ENCODE data around the gene RASA1.
A peak's percentile ranks its signal among the peaks of the same experiment; 100 is the strongest.

Gene RASA1

GRCh38 chr5:87392801-87393200, 125.1 kb downstream of the RASA1 start:
- DNase-seq, result no peak
- Mint-ChIP-seq H3K4me1 (ENCODE audit: low read depth) (peaks cover 30% of the 10 kb centered on the region), H3K27ac (peak overlapping the region; percentile 64), H3K27me3 (no peaks in the 10 kb centered on the region), H3K4me3 (no peak overlapping the region), H3K36me3 (ENCODE audit: low read depth) (peaks cover 94% of the 10 kb centered on the region), H3K9me3 (no peaks in the 10 kb centered on the region)

- no peaks in the 10 kb centered on the region for H3K9me3 Mint-ChIP-seq
- H3K27me3 Mint-ChIP-seq, result no peaks in the 10 kb centered on the region
- DNase-seq, result no peak
- peaks cover 32% of the 10 kb centered on the region for H3K4me1 Mint-ChIP-seq (ENCODE audit: low read depth)
- H3K27ac Mint-ChIP-seq, result no peak overlapping the region
- H3K36me3 Mint-ChIP-seq (ENCODE audit: low read depth), result peaks cover 94% of the 10 kb centered on the region
- H3K4me3 Mint-ChIP-seq, result no peak overlapping the region
These were observed 125.6 kb downstream of the RASA1 start for GRCh38 chr5:87393331-87393730.

- H3K27ac Mint-ChIP-seq, result peak overlapping the region; percentile 64
- no peaks in the 10 kb centered on the region for H3K27me3 Mint-ChIP-seq
- H3K9me3 Mint-ChIP-seq, result no peaks in the 10 kb centered on the region
- no peak for DNase-seq
- peaks cover 96% of the 10 kb centered on the region for H3K36me3 Mint-ChIP-seq (ENCODE audit: low read depth)
- no peak overlapping the region for H3K4me3 Mint-ChIP-seq
- H3K4me1 Mint-ChIP-seq (ENCODE audit: low read depth), result peaks cover 38% of the 10 kb centered on the region
These were observed 126.9 kb downstream of the RASA1 start for GRCh38 chr5:87394411-87395165.

- Mint-ChIP-seq H3K4me1 (ENCODE audit: low read depth) (peaks cover 37% of the 10 kb centered on the region), H3K36me3 (ENCODE audit: low read depth) (peaks cover 96% of the 10 kb centered on the region), H3K4me3 (no peak overlapping the region), H3K9me3 (no peaks in the 10 kb centered on the region), H3K27ac (peak overlapping the region; percentile 63), H3K27me3 (no peaks in the 10 kb centered on the region)
- no peak for DNase-seq
These were observed 131.4 kb downstream of the RASA1 start for GRCh38 chr5:87398981-87399614.

GRCh38 chr5:87399720-87400119, 132.0 kb downstream of the RASA1 start:
- no peak overlapping the region for H3K4me3 Mint-ChIP-seq
- H3K9me3 Mint-ChIP-seq, result no peaks in the 10 kb centered on the region
- DNase-seq, result no peak
- H3K4me1 Mint-ChIP-seq (ENCODE audit: low read depth), result peaks cover 42% of the 10 kb centered on the region
- peaks cover 97% of the 10 kb centered on the region for H3K36me3 Mint-ChIP-seq (ENCODE audit: low read depth)
- no peaks in the 10 kb centered on the region for H3K27me3 Mint-ChIP-seq
- no peak overlapping the region for H3K27ac Mint-ChIP-seq

- Mint-ChIP-seq H3K27ac (no peak overlapping the region), H3K36me3 (ENCODE audit: low read depth) (peaks cover 97% of the 10 kb centered on the region), H3K4me1 (ENCODE audit: low read depth) (peaks cover 42% of the 10 kb centered on the region), H3K4me3 (no peak overlapping the region), H3K9me3 (no peaks in the 10 kb centered on the region), H3K27me3 (no peaks in the 10 kb centered on the region)
- no peak for DNase-seq
These were observed 132.7 kb downstream of the RASA1 start for GRCh38 chr5:87400305-87400899.

- H3K9me3 Mint-ChIP-seq, result no peaks in the 10 kb centered on the region
- peaks cover 50% of the 10 kb centered on the region for H3K4me1 Mint-ChIP-seq (ENCODE audit: low read depth)
- no peaks in the 10 kb centered on the region for H3K27me3 Mint-ChIP-seq
- no peak for DNase-seq
- H3K4me3 Mint-ChIP-seq, result no peak overlapping the region
- H3K36me3 Mint-ChIP-seq (ENCODE audit: low read depth), result peaks cover 100% of the 10 kb centered on the region
- H3K27ac Mint-ChIP-seq, result no peak overlapping the region
These were observed 133.9 kb downstream of the RASA1 start for GRCh38 chr5:87401626-87402025.

GRCh38 chr5:87403409-87403808, 135.7 kb downstream of the RASA1 start:
- Mint-ChIP-seq H3K4me1 (ENCODE audit: low read depth) (peaks cover 59% of the 10 kb centered on the region), H3K27me3 (no peaks in the 10 kb centered on the region), H3K9me3 (no peaks in the 10 kb centered on the region), H3K27ac (peak overlapping the region; percentile 39), H3K4me3 (no peak overlapping the region), H3K36me3 (ENCODE audit: low read depth) (peaks cover 99% of the 10 kb centered on the region)
- DNase-seq, result no peak

GRCh38 chr5:87403899-87404298, 136.2 kb downstream of the RASA1 start:
- H3K4me3 Mint-ChIP-seq, result no peak overlapping the region
- no peaks in the 10 kb centered on the region for H3K27me3 Mint-ChIP-seq
- peaks cover 61% of the 10 kb centered on the region for H3K4me1 Mint-ChIP-seq (ENCODE audit: low read depth)
- no peak for DNase-seq
- peak overlapping the region; percentile 39 for H3K27ac Mint-ChIP-seq
- H3K36me3 Mint-ChIP-seq (ENCODE audit: low read depth), result peaks cover 99% of the 10 kb centered on the region
- H3K9me3 Mint-ChIP-seq, result no peaks in the 10 kb centered on the region

GRCh38 chr5:87404359-87404758, 136.7 kb downstream of the RASA1 start:
- H3K36me3 Mint-ChIP-seq (ENCODE audit: low read depth), result peaks cover 99% of the 10 kb centered on the region
- peak overlapping the region; percentile 15 for H3K27ac Mint-ChIP-seq
- H3K4me1 Mint-ChIP-seq (ENCODE audit: low read depth), result peaks cover 63% of the 10 kb centered on the region

GRCh38 chr5:87405472-87406155, 137.9 kb downstream of the RASA1 start:
- Mint-ChIP-seq H3K27me3 (no peaks in the 10 kb centered on the region), H3K4me3 (no peak overlapping the region), H3K27ac (peak overlapping the region; percentile 86), H3K9me3 (no peaks in the 10 kb centered on the region), H3K36me3 (ENCODE audit: low read depth) (peaks cover 96% of the 10 kb centered on the region), H3K4me1 (ENCODE audit: low read depth) (peaks cover 60% of the 10 kb centered on the region)
- DNase-seq, result no peak

More at GRCh38 chr5:87404359-87404758, 136.7 kb downstream of the RASA1 start:
- Mint-ChIP-seq H3K27me3 (no peaks in the 10 kb centered on the region), H3K4me3 (no peak overlapping the region), H3K9me3 (no peaks in the 10 kb centered on the region)
- no peak for DNase-seq

GRCh38 chr5:87408204-87408603, 140.5 kb downstream of the RASA1 start:
- Mint-ChIP-seq H3K4me3 (no peak overlapping the region), H3K27ac (peak overlapping the region; percentile 76), H3K27me3 (no peaks in the 10 kb centered on the region), H3K9me3 (no peaks in the 10 kb centered on the region), H3K36me3 (ENCODE audit: low read depth) (peaks cover 92% of the 10 kb centered on the region), H3K4me1 (ENCODE audit: low read depth) (peaks cover 71% of the 10 kb centered on the region)
- DNase-seq, result no peak

- peak overlapping the region; percentile 92 for H3K27ac Mint-ChIP-seq
- H3K4me3 Mint-ChIP-seq, result peak overlapping the region; percentile 94
- peaks cover 59% of the 10 kb centered on the region for H3K4me1 Mint-ChIP-seq (ENCODE audit: low read depth)
- H3K36me3 Mint-ChIP-seq (ENCODE audit: low read depth), result peaks cover 64% of the 10 kb centered on the region
- H3K9me3 Mint-ChIP-seq, result no peaks in the 10 kb centered on the region
- no peak for DNase-seq
- H3K27me3 Mint-ChIP-seq, result no peaks in the 10 kb centered on the region
These were observed 143.2 kb downstream of the RASA1 start for GRCh38 chr5:87410931-87411330.

- Mint-ChIP-seq H3K4me1 (ENCODE audit: low read depth) (peaks cover 53% of the 10 kb centered on the region), H3K9me3 (no peaks in the 10 kb centered on the region), H3K27ac (peak overlapping the region; percentile 96), H3K27me3 (no peaks in the 10 kb centered on the region), H3K36me3 (ENCODE audit: low read depth) (peaks cover 58% of the 10 kb centered on the region), H3K4me3 (peak overlapping the region; percentile 94)
- DNase-seq, result no peak
These were observed 143.9 kb downstream of the RASA1 start for GRCh38 chr5:87411586-87411972.

Data from activated T-cell treated with anti-CD3 and anti-CD28 coated beads, Interleukin-2, amount 50 U/mL, for 24 hours (primary cell).